IMR-90 (cell line): Measurements from ENCODE around the gene MAGI1. TPM values are rescaled to one million over a fixed set of nuclear protein-coding genes. Genes with fewer than 3 reads are reported as not detected.

ENCODE experiments used
- ATAC-seq: fragments of 200-7000 bp; cut with Tn5 transposase; 2 replicates; pipeline ENCODE4 v1.9.1; 2020; ENCODE audit warnings: low read depth, mild to moderate bottlenecking, moderate library complexity
- BruUV-seq: library from RNA; stranded (reverse); fragments of 400-500 nt; replicated peaks from 2 replicates; lab custom pipeline; 2021; lab: Mats Ljungman, UMichigan
- CTCF ChIA-PET: fragments of 300-600 bp; formaldehyde crosslinking; extraction: SDS; loops from one replicate; lab custom pipeline; 2021; ENCODE audit warnings: antibody characterized with exemption; lab: Yijun Ruan, JAX
- POLR2A ChIA-PET: fragments of 300-600 bp; sonication (Branson Sonifier 250); formaldehyde crosslinking; loops from one replicate; lab custom pipeline; 2022; ENCODE audit warnings: antibody characterized with exemption; ENCODE audit not compliant: unreplicated experiment; lab: Charles Lee
- DNase-seq: peaks from one replicate; pipeline ENCODE4 v3.0.0; 2013
- H2AFZ ChIP-seq: replicated peaks from 2 replicates; pipeline ENCODE3; 2013; ENCODE audit warnings: low read length, mild to moderate bottlenecking; ENCODE audit not compliant: poor library complexity
- H2AK5ac ChIP-seq: 2 replicates; pipeline ENCODE4 v1.6.1; 2013; ENCODE audit warnings: low read depth, low read length, inconsistent platforms
- H2AK9ac ChIP-seq: replicated peaks from 2 replicates; pipeline ENCODE3; 2013; ENCODE audit warnings: mild to moderate bottlenecking, low read depth, low read length, moderate library complexity; ENCODE audit not compliant: poor library complexity
- H2BK120ac ChIP-seq: 2 replicates; pipeline ENCODE4 v1.6.1; 2013; ENCODE audit warnings: low read depth, low read length, inconsistent platforms
- H2BK15ac ChIP-seq: 3 replicates; pipeline ENCODE4 v1.6.1; 2013; ENCODE audit warnings: low read depth, low read length, inconsistent platforms
- H2BK20ac ChIP-seq: 2 replicates; pipeline ENCODE4 v1.6.1; 2013; ENCODE audit warnings: low read depth, mild to moderate bottlenecking, inconsistent platforms, low read length, moderate library complexity
- H2BK5ac ChIP-seq: 2 replicates; pipeline ENCODE4 v1.6.1; 2013; ENCODE audit warnings: mild to moderate bottlenecking, low read depth, low read length, inconsistent platforms; ENCODE audit not compliant: poor library complexity, severe bottlenecking
- H3K14ac ChIP-seq: replicated peaks from 2 replicates; pipeline ENCODE4 v1.6.1; 2013; ENCODE audit warnings: low read depth, low read length, inconsistent platforms
- H3K18ac ChIP-seq: 2 replicates; pipeline ENCODE4 v1.6.1; 2013; ENCODE audit warnings: low read depth, low read length, control low read depth
- H3K23ac ChIP-seq: 2 replicates; pipeline ENCODE4 v1.6.1; 2013; ENCODE audit warnings: low read depth, low read length, inconsistent platforms
- H3K27ac ChIP-seq: 2 replicates; pipeline ENCODE4 v1.5.1; 2013; ENCODE audit warnings: mild to moderate bottlenecking, control low read depth, low read length; ENCODE audit not compliant: insufficient read depth
- H3K27me3 ChIP-seq: 2 replicates; pipeline ENCODE4 v1.6.1; 2013; ENCODE audit warnings: low read length; ENCODE audit not compliant: control insufficient read depth, insufficient read depth
- H3K36me3 ChIP-seq: 2 replicates; pipeline ENCODE4 v1.6.1; 2013; ENCODE audit warnings: low read length, mixed read lengths; ENCODE audit not compliant: control insufficient read depth, insufficient read depth
- H3K4ac ChIP-seq: 2 replicates; pipeline ENCODE4 v1.6.1; 2013; ENCODE audit warnings: low read depth, low read length, inconsistent platforms
- H3K4me1 ChIP-seq: 2 replicates; pipeline ENCODE4 v1.6.1; 2013; ENCODE audit warnings: low read length, mixed read lengths; ENCODE audit not compliant: control insufficient read depth, insufficient read depth
- H3K4me2 ChIP-seq: 2 replicates; pipeline ENCODE4 v1.6.1; 2013; ENCODE audit warnings: low read depth, mild to moderate bottlenecking, control low read depth, low read length, moderate library complexity
- H3K4me3 ChIP-seq: 2 replicates; pipeline ENCODE4 v1.5.1; 2013; ENCODE audit warnings: low read depth, mild to moderate bottlenecking, control low read depth, low read length, moderate library complexity; ENCODE audit not compliant: insufficient read depth
- H3K56ac ChIP-seq: 2 replicates; pipeline ENCODE4 v1.6.1; 2013; ENCODE audit warnings: low read length, inconsistent platforms; ENCODE audit not compliant: insufficient read depth; ENCODE audit errors: extremely low read depth
- H3K79me1 ChIP-seq, 2 experiments: 2 replicates each; pipeline ENCODE4 v1.6.1; 2013; ENCODE audit warnings: low read length in 2 of 2, inconsistent platforms in 1 of 2, low read depth in 1 of 2
- H3K9ac ChIP-seq: 2 replicates; pipeline ENCODE4 v1.6.1; 2013; ENCODE audit warnings: low read depth, low read length, control low read depth
- H3K9me1 ChIP-seq: 2 replicates; pipeline ENCODE4 v1.6.1; 2013; ENCODE audit warnings: low read length, inconsistent platforms; ENCODE audit not compliant: insufficient read depth
- H3K9me3 ChIP-seq: 2 replicates; pipeline ENCODE4 v1.6.1; 2013; ENCODE audit warnings: low read length; ENCODE audit not compliant: control insufficient read depth, insufficient read depth
- H4K20me1 ChIP-seq: 2 replicates; pipeline ENCODE4 v1.6.1; 2013; ENCODE audit warnings: low read length, inconsistent platforms; ENCODE audit not compliant: insufficient read depth
- H4K5ac ChIP-seq: 2 replicates; pipeline ENCODE4 v1.6.1; 2013; ENCODE audit warnings: mild to moderate bottlenecking, low read depth, low read length, control low read depth
- H4K8ac ChIP-seq, 2 experiments: 2 replicates each; pipeline ENCODE4 v1.6.1; 2013; ENCODE audit warnings: low read depth in 2 of 2, low read length in 2 of 2, control low read depth in 1 of 2, inconsistent platforms in 1 of 2
- H4K91ac ChIP-seq: 2 replicates; pipeline ENCODE4 v1.6.1; 2013; ENCODE audit warnings: low read depth, low read length, inconsistent platforms; ENCODE audit not compliant: insufficient read depth
- BHLHE40 ChIP-seq: fragments of 150-350 bp; IDR thresholded peaks from 2 replicates; pipeline ENCODE4 v1.6.1; 2016; ENCODE audit warnings: mild to moderate bottlenecking, low read depth, low read length
- CEBPB ChIP-seq: IDR thresholded peaks from 2 replicates; pipeline ENCODE4 v1.6.1; 2012; ENCODE audit warnings: low read depth, low read length, improper control_type of control experiment
- FOS ChIP-seq: fragments of 150-350 bp; IDR thresholded peaks from 2 replicates; pipeline ENCODE4 v1.6.1; 2016; ENCODE audit warnings: low read depth, low read length
- MXI1 ChIP-seq: IDR thresholded peaks from 2 replicates; pipeline ENCODE4 v1.6.1; 2012; ENCODE audit warnings: low read depth, mild to moderate bottlenecking, low read length, moderate library complexity, borderline replicate concordance
- NFE2L2 ChIP-seq: fragments of 150-350 bp; IDR thresholded peaks from 2 replicates; pipeline ENCODE4 v1.6.1; 2016; ENCODE audit warnings: low read depth, mild to moderate bottlenecking, low read length
- POLR2A ChIP-seq: IDR thresholded peaks from 2 replicates; pipeline ENCODE4 v1.6.1; 2012; ENCODE audit warnings: mild to moderate bottlenecking, low read depth, low read length
- RCOR1 ChIP-seq: IDR thresholded peaks from 2 replicates; pipeline ENCODE4 v1.6.1; 2012; ENCODE audit warnings: mild to moderate bottlenecking, low read length, improper control_type of control experiment; ENCODE audit not compliant: insufficient replicate concordance
- whole genome bisulfite sequencing, 2 experiments: methylation state at CpG; one replicate each; pipeline versions ENCODE4 v1.1.5 to v1.1.7; 2013; ENCODE audit warnings: missing lambda C conversion rate in 2 of 2; ENCODE audit not compliant: insufficient read length in 1 of 2; ENCODE audit errors: extremely low coverage in 2 of 2; 5-methylcytosine and 5-hydroxymethylcytosine counted together
- dilution Hi-C: fragments of 300-500 bp; cut with HindIII; formaldehyde crosslinking; loops from one replicate; pipeline ENCODE4 v1.14.3; 2018; ENCODE audit warnings: low sequenced_read_pairs; ENCODE audit not compliant: unreplicated experiment
- in situ Hi-C: fragments of 300-500 bp; cut with MboI; formaldehyde crosslinking; loops from 3 replicates; pipeline ENCODE4 v1.14.3; 2019; ENCODE audit warnings: low sequenced_read_pairs, inconsistent platforms, mixed read lengths
- intact Hi-C: fragments of 100-400 bp; cut with micrococcal nuclease; formaldehyde crosslinking; loops from 2 replicates; pipeline ENCODE4 v1.10.0; 2022
- polyA plus RNA-seq, 3 experiments: library from polyadenylated mRNA; depleted of rRNA; stranded (reverse); fragments of >200 nt; gene quantifications; 2 replicates each; pipeline ENCODE4 v1.2.3, GENCODE V29; 2012; ENCODE audit warnings: low replicate concordance in 1 of 3
- total RNA-seq: library from RNA; depleted of rRNA; stranded (reverse); fragments of >200 nt; gene quantifications from 2 replicates; pipeline ENCODE4 v1.2.3, GENCODE V29; 2012
- TF ChIP-seq, protein P1 (sequence below): conservative IDR thresholded peaks from 2 replicates; pipeline ENCODE4 v1.5.1; 2012; ENCODE audit warnings: mild to moderate bottlenecking, low read depth, low read length, improper control_type of control experiment
- TF ChIP-seq, protein P2 (sequence below): fragments of 150-350 bp; IDR thresholded peaks from 2 replicates; pipeline ENCODE4 v1.6.1; 2017; ENCODE audit warnings: mild to moderate bottlenecking, antibody characterized with exemption, low read length, low read depth
- TF ChIP-seq, protein P3 (sequence below): fragments of 150-350 bp; IDR thresholded peaks from 2 replicates; pipeline ENCODE4 v1.6.1; 2016; ENCODE audit warnings: low read depth, mild to moderate bottlenecking, low read length, moderate library complexity, borderline replicate concordance

Gene MAGI1
- total and polyA plus RNA-seq, 2 of the 4 experiments (the other 2 are of a cell fraction), result 14.5 to 24.2 TPM

DNA sequence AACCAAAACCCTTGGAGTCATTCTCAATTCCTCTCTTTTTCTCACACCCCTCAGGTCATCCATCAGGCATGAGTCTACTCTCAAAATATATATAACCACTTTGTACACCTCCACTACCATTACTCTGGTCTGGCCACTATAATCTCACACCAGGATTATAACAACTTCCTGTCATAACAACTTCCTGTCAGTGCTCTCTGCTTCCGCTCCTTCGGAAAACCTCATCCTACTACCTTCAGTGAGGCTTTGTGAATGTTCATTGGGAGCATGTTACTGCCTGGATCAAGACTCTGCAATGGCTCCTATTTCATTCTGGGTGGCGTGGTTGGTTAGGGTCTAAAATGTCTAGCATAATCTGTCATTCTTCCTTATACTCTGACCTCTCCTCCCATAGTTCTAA lies 447.4 kb downstream of the MAGI1 start:
- BruUV-seq, result no TSS peak
- intact Hi-C loops (no loop called here), in situ Hi-C loops (no loop called here), dilution Hi-C loops (no loop called here)
- no peak overlapping the region for H4K91ac ChIP-seq
- CTCF ChIA-PET, result no interaction called here
- POLR2A ChIA-PET, result no interaction called here
- H2BK120ac ChIP-seq, result no peak overlapping the region
- no peaks in the 10 kb centered on the region for H3K27me3 ChIP-seq
- peaks cover 33 to 47% of the 10 kb centered on the region in 2 experiments for H3K79me1 ChIP-seq
- H3K4ac ChIP-seq, result no peak overlapping the region
- H2AK9ac ChIP-seq, result no peak overlapping the region
- H2BK20ac ChIP-seq, result no peak overlapping the region
- no peak overlapping the region for H3K56ac ChIP-seq
- no peak overlapping the region for H3K27ac ChIP-seq
- peaks cover 3% of the 10 kb centered on the region; the same call in 1 of the 2 replicates for H4K20me1 ChIP-seq
- no peaks in the 10 kb centered on the region for H3K9me3 ChIP-seq
- no peak for TF ChIP-seq RCOR1
- no peak for TF ChIP-seq POLR2A
- TF ChIP-seq, protein P1, sequence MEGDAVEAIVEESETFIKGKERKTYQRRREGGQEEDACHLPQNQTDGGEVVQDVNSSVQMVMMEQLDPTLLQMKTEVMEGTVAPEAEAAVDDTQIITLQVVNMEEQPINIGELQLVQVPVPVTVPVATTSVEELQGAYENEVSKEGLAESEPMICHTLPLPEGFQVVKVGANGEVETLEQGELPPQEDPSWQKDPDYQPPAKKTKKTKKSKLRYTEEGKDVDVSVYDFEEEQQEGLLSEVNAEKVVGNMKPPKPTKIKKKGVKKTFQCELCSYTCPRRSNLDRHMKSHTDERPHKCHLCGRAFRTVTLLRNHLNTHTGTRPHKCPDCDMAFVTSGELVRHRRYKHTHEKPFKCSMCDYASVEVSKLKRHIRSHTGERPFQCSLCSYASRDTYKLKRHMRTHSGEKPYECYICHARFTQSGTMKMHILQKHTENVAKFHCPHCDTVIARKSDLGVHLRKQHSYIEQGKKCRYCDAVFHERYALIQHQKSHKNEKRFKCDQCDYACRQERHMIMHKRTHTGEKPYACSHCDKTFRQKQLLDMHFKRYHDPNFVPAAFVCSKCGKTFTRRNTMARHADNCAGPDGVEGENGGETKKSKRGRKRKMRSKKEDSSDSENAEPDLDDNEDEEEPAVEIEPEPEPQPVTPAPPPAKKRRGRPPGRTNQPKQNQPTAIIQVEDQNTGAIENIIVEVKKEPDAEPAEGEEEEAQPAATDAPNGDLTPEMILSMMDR, result no peak
- no peak for TF ChIP-seq FOS
- no peak for TF ChIP-seq MXI1
- no peak for TF ChIP-seq NFE2L2
- TF ChIP-seq, protein P2, sequence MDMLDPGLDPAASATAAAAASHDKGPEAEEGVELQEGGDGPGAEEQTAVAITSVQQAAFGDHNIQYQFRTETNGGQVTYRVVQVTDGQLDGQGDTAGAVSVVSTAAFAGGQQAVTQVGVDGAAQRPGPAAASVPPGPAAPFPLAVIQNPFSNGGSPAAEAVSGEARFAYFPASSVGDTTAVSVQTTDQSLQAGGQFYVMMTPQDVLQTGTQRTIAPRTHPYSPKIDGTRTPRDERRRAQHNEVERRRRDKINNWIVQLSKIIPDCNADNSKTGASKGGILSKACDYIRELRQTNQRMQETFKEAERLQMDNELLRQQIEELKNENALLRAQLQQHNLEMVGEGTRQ, result no peak
- no peak for TF ChIP-seq CEBPB
- TF ChIP-seq BHLHE40, result no peak
- TF ChIP-seq, protein P3, sequence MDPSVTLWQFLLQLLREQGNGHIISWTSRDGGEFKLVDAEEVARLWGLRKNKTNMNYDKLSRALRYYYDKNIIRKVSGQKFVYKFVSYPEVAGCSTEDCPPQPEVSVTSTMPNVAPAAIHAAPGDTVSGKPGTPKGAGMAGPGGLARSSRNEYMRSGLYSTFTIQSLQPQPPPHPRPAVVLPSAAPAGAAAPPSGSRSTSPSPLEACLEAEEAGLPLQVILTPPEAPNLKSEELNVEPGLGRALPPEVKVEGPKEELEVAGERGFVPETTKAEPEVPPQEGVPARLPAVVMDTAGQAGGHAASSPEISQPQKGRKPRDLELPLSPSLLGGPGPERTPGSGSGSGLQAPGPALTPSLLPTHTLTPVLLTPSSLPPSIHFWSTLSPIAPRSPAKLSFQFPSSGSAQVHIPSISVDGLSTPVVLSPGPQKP, result no peak
- no peak overlapping the region for H2BK15ac ChIP-seq
- H2AFZ ChIP-seq, result no peak overlapping the region
- no peak overlapping the region for H3K9ac ChIP-seq
- no peaks in the 10 kb centered on the region; the same call in 1 of the 2 replicates for H3K9me1 ChIP-seq
- H2BK5ac ChIP-seq, result no peak overlapping the region
- no peak for ATAC-seq
- no peak overlapping the region for H3K18ac ChIP-seq
- no peak overlapping the region for H3K4me3 ChIP-seq
- H3K4me1 ChIP-seq, result peaks cover 2% of the 10 kb centered on the region; the same call in 1 of the 2 replicates
- H3K14ac ChIP-seq, result no peak overlapping the region
- no peaks in the 10 kb centered on the region for H3K36me3 ChIP-seq
- no peak overlapping the region for H3K23ac ChIP-seq
- no peak overlapping the region for H2AK5ac ChIP-seq
- no peak overlapping the region for H4K8ac ChIP-seq
- no peak overlapping the region for H4K5ac ChIP-seq
- DNase-seq, result no peak
- 100% methylated on average over 2 of the region's 3 CpGs; no CpG with 5 or more reads in 1 of the 2 experiments for WGBS, 2 experiments
- no peak overlapping the region for H3K4me2 ChIP-seq
